HEK293 (cell line): ENCODE data around the gene PTH1R.

Source experiments
- SP3 ChIP-seq: fragments of 450-650 bp; formaldehyde crosslinking; IDR thresholded peaks from 2 replicates; pipeline ENCODE4 v1.5.1; 2016; ENCODE audit warnings: missing biosample characterization, missing genetic modification characterization
- ZBTB21 ChIP-seq: fragments of 450-650 bp; formaldehyde crosslinking; IDR thresholded peaks from 2 replicates; pipeline ENCODE4 v1.5.1; 2017; ENCODE audit warnings: missing biosample characterization, missing genetic modification characterization
- ZNF114 ChIP-seq: fragments of 450-650 bp; formaldehyde crosslinking; IDR thresholded peaks from 2 replicates; pipeline ENCODE4 v1.5.0; 2017; ENCODE audit warnings: missing biosample characterization, missing genetic modification characterization
- ZNF140 ChIP-seq: fragments of 450-650 bp; formaldehyde crosslinking; IDR thresholded peaks from 2 replicates; pipeline ENCODE4 v1.5.1; 2016; ENCODE audit warnings: missing biosample characterization, missing genetic modification characterization
- ZNF274 ChIP-seq, 2 experiments: fragments of 200-500 bp in 1 of 2; fragments of 450-650 bp in 1 of 2; sonication (Bioruptor generic) in 1 of 2; formaldehyde crosslinking in 1 of 2; IDR thresholded peaks; 2 replicates each; pipeline versions ENCODE4 v1.5.1 to v1.6.1; 2014 to 2016; ENCODE audit warnings: borderline replicate concordance in 1 of 2, inconsistent platforms in 1 of 2, low read length in 1 of 2, missing biosample characterization in 1 of 2, missing genetic modification characterization in 1 of 2
- ZNF423 ChIP-seq: fragments of 450-650 bp; formaldehyde crosslinking; IDR thresholded peaks from 2 replicates; pipeline ENCODE4 v1.5.1; 2016; ENCODE audit warnings: missing biosample characterization, missing genetic modification characterization
- TF ChIP-seq, protein P1 (sequence below): fragments of 450-650 bp; formaldehyde crosslinking; IDR thresholded peaks from 2 replicates; pipeline ENCODE4 v1.5.1; 2016; ENCODE audit warnings: missing biosample characterization, missing genetic modification characterization
- TF ChIP-seq, protein P2 (sequence below): fragments of 450-650 bp; formaldehyde crosslinking; IDR thresholded peaks from 2 replicates; pipeline ENCODE4 v1.5.1; 2016; ENCODE audit warnings: missing biosample characterization, missing genetic modification characterization

DNA sequence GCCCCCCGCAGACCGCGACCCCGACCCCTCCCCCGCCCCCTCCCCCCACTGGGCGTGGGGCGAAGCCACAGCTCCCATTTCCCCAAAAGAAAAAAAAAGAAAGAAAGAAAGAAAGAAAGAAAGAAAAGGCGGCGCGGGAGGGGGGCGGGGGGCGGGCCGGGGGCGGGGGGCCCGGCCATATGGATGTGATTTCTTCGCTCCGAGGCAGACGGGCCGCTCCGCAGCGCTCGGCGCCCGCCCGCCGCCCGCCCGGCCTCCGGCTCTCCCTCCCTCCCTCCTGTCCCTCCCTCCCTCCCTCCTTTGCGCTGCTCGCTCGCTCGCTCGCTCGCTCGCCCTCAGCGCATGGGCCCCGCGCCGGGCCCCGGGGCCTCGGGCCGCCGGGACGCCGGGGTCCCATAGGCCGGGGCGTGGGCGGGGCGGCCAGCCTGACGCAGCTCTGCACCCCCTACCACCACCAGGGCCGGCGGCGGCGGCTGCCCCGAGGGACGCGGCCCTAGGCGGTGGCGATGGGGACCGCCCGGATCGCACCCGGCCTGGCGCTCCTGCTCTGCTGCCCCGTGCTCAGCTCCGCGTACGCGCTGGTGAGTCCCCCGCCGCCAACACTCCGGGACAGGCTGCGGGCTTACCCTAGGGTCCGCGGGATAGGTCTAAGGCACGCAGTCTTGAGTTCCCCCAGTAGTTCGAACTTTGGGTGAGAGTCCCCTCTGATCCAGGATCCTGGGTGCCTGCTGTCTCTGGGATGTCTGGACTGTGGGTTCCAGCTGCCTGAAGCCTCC is 5.7 kb downstream of the PTH1R start:
- TF ChIP-seq, protein P1, sequence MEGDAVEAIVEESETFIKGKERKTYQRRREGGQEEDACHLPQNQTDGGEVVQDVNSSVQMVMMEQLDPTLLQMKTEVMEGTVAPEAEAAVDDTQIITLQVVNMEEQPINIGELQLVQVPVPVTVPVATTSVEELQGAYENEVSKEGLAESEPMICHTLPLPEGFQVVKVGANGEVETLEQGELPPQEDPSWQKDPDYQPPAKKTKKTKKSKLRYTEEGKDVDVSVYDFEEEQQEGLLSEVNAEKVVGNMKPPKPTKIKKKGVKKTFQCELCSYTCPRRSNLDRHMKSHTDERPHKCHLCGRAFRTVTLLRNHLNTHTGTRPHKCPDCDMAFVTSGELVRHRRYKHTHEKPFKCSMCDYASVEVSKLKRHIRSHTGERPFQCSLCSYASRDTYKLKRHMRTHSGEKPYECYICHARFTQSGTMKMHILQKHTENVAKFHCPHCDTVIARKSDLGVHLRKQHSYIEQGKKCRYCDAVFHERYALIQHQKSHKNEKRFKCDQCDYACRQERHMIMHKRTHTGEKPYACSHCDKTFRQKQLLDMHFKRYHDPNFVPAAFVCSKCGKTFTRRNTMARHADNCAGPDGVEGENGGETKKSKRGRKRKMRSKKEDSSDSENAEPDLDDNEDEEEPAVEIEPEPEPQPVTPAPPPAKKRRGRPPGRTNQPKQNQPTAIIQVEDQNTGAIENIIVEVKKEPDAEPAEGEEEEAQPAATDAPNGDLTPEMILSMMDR: no peak
- TF ChIP-seq ZNF274 (IDR thresholded peaks at IDR 0.05; ENCODE audit: low read length): no peak
- no peak for TF ChIP-seq ZNF274 (tag by site-specific recombination; IDR thresholded peaks at IDR 0.05; ENCODE audit: borderline replicate concordance)
- no peak for TF ChIP-seq SP3
- no peak for TF ChIP-seq ZNF423 (tag by site-specific recombination)
- TF ChIP-seq ZNF140 (tag by site-specific recombination): no peak
- TF ChIP-seq, protein P2, sequence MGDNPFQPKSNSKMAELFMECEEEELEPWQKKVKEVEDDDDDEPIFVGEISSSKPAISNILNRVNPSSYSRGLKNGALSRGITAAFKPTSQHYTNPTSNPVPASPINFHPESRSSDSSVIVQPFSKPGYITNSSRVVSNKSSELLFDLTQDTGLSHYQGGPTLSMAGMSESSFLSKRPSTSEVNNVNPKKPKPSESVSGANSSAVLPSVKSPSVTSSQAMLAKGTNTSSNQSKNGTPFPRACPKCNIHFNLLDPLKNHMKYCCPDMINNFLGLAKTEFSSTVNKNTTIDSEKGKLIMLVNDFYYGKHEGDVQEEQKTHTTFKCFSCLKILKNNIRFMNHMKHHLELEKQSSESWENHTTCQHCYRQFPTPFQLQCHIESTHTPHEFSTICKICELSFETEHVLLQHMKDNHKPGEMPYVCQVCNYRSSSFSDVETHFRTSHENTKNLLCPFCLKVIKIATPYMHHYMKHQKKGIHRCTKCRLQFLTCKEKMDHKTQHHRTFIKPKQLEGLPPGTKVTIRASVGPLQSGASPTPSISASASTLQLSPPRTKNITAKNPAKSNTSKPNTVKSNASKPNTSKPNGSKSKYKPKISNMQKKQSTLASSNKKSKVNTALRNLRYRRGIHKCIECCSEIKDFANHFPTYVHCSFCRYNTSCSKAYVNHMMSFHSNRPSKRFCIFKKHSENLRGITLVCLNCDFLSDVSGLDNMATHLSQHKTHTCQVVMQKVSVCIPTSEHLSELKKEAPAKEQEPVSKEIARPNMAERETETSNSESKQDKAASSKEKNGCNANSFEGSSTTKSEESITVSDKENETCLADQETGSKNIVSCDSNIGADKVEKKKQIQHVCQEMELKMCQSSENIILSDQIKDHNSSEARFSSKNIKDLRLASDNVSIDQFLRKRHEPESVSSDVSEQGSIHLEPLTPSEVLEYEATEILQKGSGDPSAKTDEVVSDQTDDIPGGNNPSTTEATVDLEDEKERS (tag by site-specific recombination): no peak
- no peak for TF ChIP-seq ZNF114 (tag by site-specific recombination)
- no peak for TF ChIP-seq ZBTB21 (tag by site-specific recombination)
